Neural progenitor cell (in vitro differentiated cells): Measurements from ENCODE around the gene CCR6. TPM values are rescaled to one million over a fixed set of nuclear protein-coding genes. Genes with fewer than 3 reads are reported as not detected.

Source experiments
- DNase-seq: peaks from one replicate; pipeline ENCODE4 v3.0.0-alpha.2; 2016; ENCODE audit warnings: low spot score
- H2AFZ ChIP-seq: fragments of 200-600 bp; sonication (generic); replicated peaks from 2 replicates; pipeline ENCODE4 v1.6.1; 2016; ENCODE audit warnings: antibody characterized with exemption
- H3F3A ChIP-seq: fragments of 200-600 bp; sonication (generic); 2 replicates; pipeline ENCODE4 v1.6.1; 2016; ENCODE audit warnings: antibody characterized with exemption, low read depth
- H3K27ac ChIP-seq: fragments of 200-600 bp; sonication (generic); 2 replicates; pipeline ENCODE4 v1.5.1; 2016; ENCODE audit warnings: mild to moderate bottlenecking
- H3K27me3 ChIP-seq: fragments of 200-600 bp; sonication (generic); 2 replicates; pipeline ENCODE4 v1.6.1; 2016; ENCODE audit warnings: mild to moderate bottlenecking, moderate library complexity
- H3K36me3 ChIP-seq: fragments of 200-600 bp; sonication (generic); 2 replicates; pipeline ENCODE4 v1.5.1; 2016
- H3K4me1 ChIP-seq: fragments of 200-600 bp; sonication (generic); 2 replicates; pipeline ENCODE4 v1.6.1; 2016; ENCODE audit warnings: mixed run types
- H3K4me2 ChIP-seq: fragments of 200-600 bp; sonication (generic); 2 replicates; pipeline ENCODE4 v1.6.1; 2016
- H3K4me3 ChIP-seq: fragments of 200-600 bp; sonication (generic); 2 replicates; pipeline ENCODE4 v1.5.1; 2016
- H3K79me2 ChIP-seq: fragments of 200-600 bp; sonication (generic); 2 replicates; pipeline ENCODE4 v1.6.1; 2016; ENCODE audit warnings: low read depth
- H3K9ac ChIP-seq: fragments of 200-600 bp; sonication (generic); 2 replicates; pipeline ENCODE4 v1.6.1; 2016
- H3K9me3 ChIP-seq: fragments of 200-600 bp; sonication (generic); 2 replicates; pipeline ENCODE4 v1.5.1; 2016; ENCODE audit warnings: low read depth
- H4K20me1 ChIP-seq: fragments of 200-600 bp; sonication (generic); 2 replicates; pipeline ENCODE4 v1.6.1; 2016; ENCODE audit warnings: low read depth
- H3K27ac Mint-ChIP-seq: 3 replicates; pipeline ENCODE4 v1.8.0; 2021; ENCODE audit warnings: mixed read lengths
- H3K27me3 Mint-ChIP-seq: 2 replicates; pipeline ENCODE4 v1.8.0; 2022; ENCODE audit warnings: low read depth, mild to moderate bottlenecking, inconsistent platforms, moderate library complexity, mixed read lengths; ENCODE audit not compliant: insufficient read depth
- H3K36me3 Mint-ChIP-seq: 3 replicates; pipeline ENCODE4 v1.8.0; 2021; ENCODE audit warnings: mixed read lengths
- H3K4me1 Mint-ChIP-seq: 3 replicates; pipeline ENCODE4 v1.8.0; 2021; ENCODE audit warnings: mixed read lengths
- H3K4me3 Mint-ChIP-seq: 3 replicates; pipeline ENCODE4 v1.8.0; 2021; ENCODE audit warnings: mild to moderate bottlenecking, moderate library complexity, mixed read lengths
- H3K9me3 Mint-ChIP-seq: 3 replicates; pipeline ENCODE4 v1.8.0; 2020; ENCODE audit warnings: mixed read lengths
- EZH2 ChIP-seq: fragments of 200-600 bp; sonication (generic); IDR thresholded peaks from 2 replicates; pipeline ENCODE4 v1.6.1; 2017; ENCODE audit warnings: antibody characterized with exemption, mild to moderate bottlenecking, moderate library complexity
- EZH2phosphoT487 ChIP-seq: fragments of 200-600 bp; sonication (generic); IDR thresholded peaks from 2 replicates; pipeline ENCODE4 v1.6.1; 2017; ENCODE audit warnings: antibody characterized with exemption
- total RNA-seq: library from RNA; depleted of rRNA; stranded (reverse); fragments of >200 nt; gene quantifications from 2 replicates; pipeline ENCODE4 v1.2.3, GENCODE V29; 2015; ENCODE audit warnings: low replicate concordance
- TF ChIP-seq, protein P1 (sequence below): fragments of 200-600 bp; sonication (generic); IDR thresholded peaks from 2 replicates; pipeline ENCODE4 v1.5.1; 2017; ENCODE audit warnings: antibody characterized with exemption, mild to moderate bottlenecking

The CCR6 gene
- total RNA-seq, 1 donor from 2014 or later = not detected

DNA sequence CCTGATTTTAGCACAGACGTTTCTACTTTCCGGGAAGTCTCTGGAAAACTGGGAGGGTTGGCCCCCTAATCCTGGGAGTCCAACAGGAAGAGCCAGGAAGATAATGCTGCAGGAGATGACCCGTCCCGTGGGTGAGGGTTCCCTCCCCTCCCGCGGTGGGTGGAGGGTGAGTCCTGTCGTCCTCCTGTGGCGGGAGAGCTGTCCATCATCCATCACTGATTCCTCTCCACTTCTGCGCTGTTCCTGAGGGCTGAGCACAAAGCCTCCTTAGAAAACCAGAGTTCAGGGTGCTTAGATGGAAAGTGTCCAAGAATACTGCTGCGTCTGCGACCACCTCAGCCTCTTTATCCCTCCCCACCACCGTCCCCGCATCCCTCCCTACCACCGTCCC is 6.1 kb upstream of the CCR6 start:
- peaks cover 7% of the 10 kb centered on the region for H3K27me3 Mint-ChIP-seq
- no peaks in the 10 kb centered on the region for H3K27me3 ChIP-seq
- H3K4me1 ChIP-seq = peaks cover 4% of the 10 kb centered on the region
- no peak for DNase-seq
- H3K4me1 Mint-ChIP-seq = peaks cover 26% of the 10 kb centered on the region
- H2AFZ ChIP-seq = no peak overlapping the region
- no peak overlapping the region for H3K4me3 ChIP-seq
- TF ChIP-seq, protein P1, sequence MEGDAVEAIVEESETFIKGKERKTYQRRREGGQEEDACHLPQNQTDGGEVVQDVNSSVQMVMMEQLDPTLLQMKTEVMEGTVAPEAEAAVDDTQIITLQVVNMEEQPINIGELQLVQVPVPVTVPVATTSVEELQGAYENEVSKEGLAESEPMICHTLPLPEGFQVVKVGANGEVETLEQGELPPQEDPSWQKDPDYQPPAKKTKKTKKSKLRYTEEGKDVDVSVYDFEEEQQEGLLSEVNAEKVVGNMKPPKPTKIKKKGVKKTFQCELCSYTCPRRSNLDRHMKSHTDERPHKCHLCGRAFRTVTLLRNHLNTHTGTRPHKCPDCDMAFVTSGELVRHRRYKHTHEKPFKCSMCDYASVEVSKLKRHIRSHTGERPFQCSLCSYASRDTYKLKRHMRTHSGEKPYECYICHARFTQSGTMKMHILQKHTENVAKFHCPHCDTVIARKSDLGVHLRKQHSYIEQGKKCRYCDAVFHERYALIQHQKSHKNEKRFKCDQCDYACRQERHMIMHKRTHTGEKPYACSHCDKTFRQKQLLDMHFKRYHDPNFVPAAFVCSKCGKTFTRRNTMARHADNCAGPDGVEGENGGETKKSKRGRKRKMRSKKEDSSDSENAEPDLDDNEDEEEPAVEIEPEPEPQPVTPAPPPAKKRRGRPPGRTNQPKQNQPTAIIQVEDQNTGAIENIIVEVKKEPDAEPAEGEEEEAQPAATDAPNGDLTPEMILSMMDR = no peak
- TF ChIP-seq EZH2 = no peak
- no peak for TF ChIP-seq EZH2phosphoT487
- no peaks in the 10 kb centered on the region for H4K20me1 ChIP-seq
- H3K9me3 ChIP-seq = no peaks in the 10 kb centered on the region
- no peak overlapping the region for H3K27ac Mint-ChIP-seq
- no peaks in the 10 kb centered on the region for H3K36me3 ChIP-seq
- H3K27ac ChIP-seq = no peak overlapping the region
- no peaks in the 10 kb centered on the region for H3F3A ChIP-seq
- no peak overlapping the region for H3K4me2 ChIP-seq
- no peaks in the 10 kb centered on the region for H3K9me3 Mint-ChIP-seq
- no peak overlapping the region for H3K4me3 Mint-ChIP-seq
- no peaks in the 10 kb centered on the region for H3K36me3 Mint-ChIP-seq
- no peaks in the 10 kb centered on the region for H3K79me2 ChIP-seq
- no peak overlapping the region for H3K9ac ChIP-seq

GRCh38 chr6:167118006-167118405 is 4.9 kb upstream of the CCR6 start:
- DNase-seq = no peak
- Mint-ChIP-seq H3K4me1 (peaks cover 26% of the 10 kb centered on the region), H3K36me3 (no peaks in the 10 kb centered on the region), H3K9me3 (no peaks in the 10 kb centered on the region), H3K4me3 (no peak overlapping the region), H3K27me3 (peaks cover 4% of the 10 kb centered on the region), H3K27ac (no peak overlapping the region)
- Histone ChIP-seq H2AFZ (no peak overlapping the region), H3K27me3 (no peaks in the 10 kb centered on the region), H3F3A (no peaks in the 10 kb centered on the region), H3K9ac (no peak overlapping the region), H3K27ac (no peak overlapping the region), H3K9me3 (no peaks in the 10 kb centered on the region), H3K79me2 (no peaks in the 10 kb centered on the region), H3K4me1 (peaks cover 4% of the 10 kb centered on the region), H3K4me3 (no peak overlapping the region), H4K20me1 (no peaks in the 10 kb centered on the region), H3K36me3 (no peaks in the 10 kb centered on the region), H3K4me2 (no peak overlapping the region)
- TF ChIP-seq EZH2 (no peak), EZH2phosphoT487 (no peak)
- TF ChIP-seq, protein P1 = no peak

- H3K4me3 Mint-ChIP-seq = no peak overlapping the region
- no peak overlapping the region for H3K9ac ChIP-seq
- H3K36me3 ChIP-seq = no peaks in the 10 kb centered on the region
- peaks cover 23% of the 10 kb centered on the region for H3K4me1 Mint-ChIP-seq
- no peaks in the 10 kb centered on the region for H4K20me1 ChIP-seq
- no peaks in the 10 kb centered on the region for H3K9me3 ChIP-seq
- H3K9me3 Mint-ChIP-seq = no peaks in the 10 kb centered on the region
- no peaks in the 10 kb centered on the region for H3K79me2 ChIP-seq
- no peaks in the 10 kb centered on the region for H3F3A ChIP-seq
- no peak overlapping the region for H3K4me2 ChIP-seq
- H2AFZ ChIP-seq = no peak overlapping the region
- H3K27me3 Mint-ChIP-seq = peaks cover 4% of the 10 kb centered on the region
- H3K27ac Mint-ChIP-seq = no peak overlapping the region
- H3K4me1 ChIP-seq = peaks cover 4% of the 10 kb centered on the region
- no peaks in the 10 kb centered on the region for H3K27me3 ChIP-seq
- no peak for DNase-seq
- no peak for TF ChIP-seq EZH2phosphoT487
- no peak for TF ChIP-seq EZH2
- TF ChIP-seq, protein P1 = no peak
- H3K27ac ChIP-seq = no peak overlapping the region
- H3K4me3 ChIP-seq = no peak overlapping the region
- H3K36me3 Mint-ChIP-seq = no peaks in the 10 kb centered on the region
Measured at GRCh38 chr6:167118839-167119238, 4.1 kb upstream of the CCR6 start.
